ENCODE measurements around the gene TSPAN16.

The TSPAN16 gene

GRCh38 chr19:11295665-11296245, at the start of gene TSPAN16:
Gene TSPAN16, plus strand, starts transcription at chr19:11296160. Its CDS starts 138 bp downstream, at chr19:11296298.
- DNase-seq (ENCODE audit: low spot score), result no peak

- no peak for DNase-seq (ENCODE audit: low spot score)
Measured at GRCh38 chr19:11246941-11247340, 49.0 kb upstream of the TSPAN16 start.

- no peak for DNase-seq (ENCODE audit: low spot score)
Measured at GRCh38 chr19:11247391-11247790, 48.6 kb upstream of the TSPAN16 start.

- no peak for DNase-seq (ENCODE audit: low spot score)
Measured at GRCh38 chr19:11247934-11248333, 48.0 kb upstream of the TSPAN16 start.

GRCh38 chr19:11248852-11249251, 47.1 kb upstream of the TSPAN16 start:
- DNase-seq (ENCODE audit: low spot score), result no peak

GRCh38 chr19:11251217-11251616, 44.7 kb upstream of the TSPAN16 start:
- no peak for DNase-seq (ENCODE audit: low spot score)

- DNase-seq (ENCODE audit: low spot score), result no peak
Measured at GRCh38 chr19:11251650-11252314, 44.2 kb upstream of the TSPAN16 start.

GRCh38 chr19:11252665-11253355, 43.1 kb upstream of the TSPAN16 start:
- DNase-seq (ENCODE audit: low spot score), result no peak

- DNase-seq (ENCODE audit: low spot score), result no peak
Measured at GRCh38 chr19:11254666-11255065, 41.3 kb upstream of the TSPAN16 start.

- DNase-seq (ENCODE audit: low spot score), result no peak
Measured at GRCh38 chr19:11256189-11256588, 39.8 kb upstream of the TSPAN16 start.

GRCh38 chr19:11257846-11258380, 38.0 kb upstream of the TSPAN16 start:
- DNase-seq (ENCODE audit: low spot score), result no peak

GRCh38 chr19:11260996-11261395, 35.0 kb upstream of the TSPAN16 start:
- DNase-seq (ENCODE audit: low spot score), result no peak

- no peak for DNase-seq (ENCODE audit: low spot score)
Measured at GRCh38 chr19:11261431-11261970, 34.5 kb upstream of the TSPAN16 start.

- no peak for DNase-seq (ENCODE audit: low spot score)
Measured at GRCh38 chr19:11261971-11262839, 33.8 kb upstream of the TSPAN16 start, which contains the start of gene DOCK6. Gene DOCK6, minus strand, starts transcription at chr19:11262524. Its CDS starts 84 bp downstream, at chr19:11262440.

- no peak for DNase-seq (ENCODE audit: low spot score)
Measured at GRCh38 chr19:11263726-11264125, 32.2 kb upstream of the TSPAN16 start.

GRCh38 chr19:11264452-11265176, 31.3 kb upstream of the TSPAN16 start:
- DNase-seq (ENCODE audit: low spot score), result no peak

- DNase-seq (ENCODE audit: low spot score), result no peak
Measured at GRCh38 chr19:11265177-11265784, 30.7 kb upstream of the TSPAN16 start.

- no peak for DNase-seq (ENCODE audit: low spot score)
Measured at GRCh38 chr19:11265785-11266236, 30.1 kb upstream of the TSPAN16 start.

- no peak for DNase-seq (ENCODE audit: low spot score)
Measured at GRCh38 chr19:11267316-11268085, 28.5 kb upstream of the TSPAN16 start.

Data from putamen (tissue), 1 donor.